HG02642 (cell line): ENCODE data around the gene UGP2.
"Not testable (repeated sequence)": the region's sequence is repeated elsewhere in the genome, so short reads cannot be mapped to it uniquely, and the experiment has no call there.

Source experiments
- ATAC-seq: cut with Tn5 transposase; IDR thresholded peaks from one replicate; pipeline ENCODE4 v1.9.1; 2021; ENCODE audit warnings: mild to moderate bottlenecking; ENCODE audit not compliant: unreplicated experiment, poor library complexity

The UGP2 gene

DNA sequence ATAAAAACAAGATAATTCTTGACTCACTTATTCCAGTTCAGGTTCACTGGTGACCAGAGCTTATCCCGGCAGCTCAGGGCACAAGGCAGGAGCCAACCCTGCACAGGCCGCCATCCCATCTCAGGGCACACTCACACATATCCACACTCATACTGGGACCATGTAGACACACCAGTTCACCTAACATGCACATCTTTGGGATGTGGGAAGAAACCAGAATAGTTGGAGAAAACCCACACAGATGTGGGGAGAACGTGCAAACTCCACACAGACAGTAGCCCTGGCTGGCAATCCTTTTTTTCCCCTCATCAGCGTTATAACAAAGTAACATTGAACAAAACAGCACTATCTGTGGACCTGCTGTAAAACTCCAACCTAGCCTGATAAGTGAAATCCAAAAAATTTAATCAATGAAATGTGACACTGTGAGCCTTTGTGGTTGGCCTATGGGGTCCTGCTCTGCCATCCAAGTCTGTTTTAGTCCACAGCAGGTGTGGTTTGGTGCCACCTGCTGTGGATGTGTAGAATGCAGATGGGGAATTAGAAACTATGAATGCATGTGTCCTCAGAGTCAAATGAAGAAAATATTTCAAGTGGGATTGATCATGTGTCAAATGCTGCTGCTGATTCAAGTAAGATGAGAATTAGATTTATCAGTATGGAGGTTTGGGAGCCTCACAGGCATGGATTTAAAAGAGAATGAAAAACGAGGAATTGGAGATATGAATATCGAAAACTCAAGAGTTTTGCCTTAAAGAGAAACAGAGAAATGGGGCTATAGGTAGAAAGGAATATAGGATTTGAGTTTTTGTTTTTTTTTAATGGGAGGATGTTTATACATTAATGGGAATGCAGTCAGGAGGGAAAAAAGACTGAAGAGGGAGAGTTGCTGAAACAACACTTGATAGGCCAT, 47.0 kb downstream of the UGP2 start:
- peak; percentile 75 for ATAC-seq

DNA sequence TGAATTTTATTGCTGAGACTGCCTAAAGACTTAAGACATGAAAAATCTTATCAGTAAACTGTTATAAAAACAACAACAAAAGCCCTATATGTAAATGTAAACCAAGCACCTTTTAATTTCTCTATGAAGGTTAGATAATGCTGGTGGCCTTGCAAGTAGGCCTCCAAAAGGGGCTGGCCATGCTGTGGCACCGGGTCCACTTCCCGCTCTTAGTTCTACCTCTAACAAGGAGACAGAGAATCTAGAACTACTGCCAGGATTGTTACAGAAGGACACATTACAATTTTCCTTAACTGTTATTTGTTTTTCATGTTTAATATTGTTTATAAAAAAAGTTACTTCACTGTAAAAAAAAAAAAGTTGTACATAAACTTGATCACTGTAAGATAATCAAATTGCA, 49.0 kb downstream of the UGP2 start:
- no peak for ATAC-seq

DNA sequence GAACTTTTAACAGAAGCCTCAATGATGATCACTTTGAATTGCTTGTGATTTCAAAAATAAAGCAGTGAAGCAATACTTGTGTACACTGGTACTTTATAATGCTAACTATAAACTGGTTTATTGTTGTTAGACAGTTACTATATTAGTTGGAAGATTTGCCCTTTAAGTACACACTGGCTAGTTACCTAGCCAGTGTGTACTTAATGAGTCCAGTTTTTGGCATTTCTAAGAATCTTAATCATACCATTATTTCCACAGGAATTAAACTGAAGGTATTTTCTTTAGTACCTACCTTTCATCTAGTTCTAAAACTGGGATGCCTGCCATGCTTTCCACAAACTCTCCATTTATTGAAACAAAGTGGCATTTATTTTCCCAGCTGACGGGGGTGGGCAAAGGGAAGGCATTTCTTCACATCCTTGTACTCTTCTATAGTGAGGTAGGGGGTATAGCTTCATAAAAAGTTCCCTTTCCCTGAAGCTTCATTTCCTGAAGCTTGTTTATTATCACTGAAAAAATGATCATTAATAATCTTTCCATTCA, 49.9 kb downstream of the UGP2 start:
- ATAC-seq, result no peak

DNA sequence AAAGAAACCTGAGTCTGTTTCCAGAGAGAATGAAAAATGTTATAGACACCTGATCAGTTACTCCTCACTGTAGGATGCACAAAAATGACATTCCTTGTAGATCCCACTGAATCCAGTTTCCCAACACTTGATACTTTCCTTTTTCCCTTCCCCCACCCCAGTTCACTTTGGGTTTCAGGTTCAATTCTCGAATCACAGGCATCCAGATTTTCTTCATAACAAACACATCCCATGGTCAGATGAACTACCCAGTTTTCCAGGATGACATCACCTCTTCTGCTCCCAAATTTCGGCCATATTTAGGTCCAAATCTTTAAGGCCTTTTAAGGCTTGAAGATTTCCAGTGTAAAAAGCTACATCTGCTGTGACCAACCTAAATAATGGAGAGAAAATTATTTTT, 51.5 kb downstream of the UGP2 start:
- no peak for ATAC-seq

DNA sequence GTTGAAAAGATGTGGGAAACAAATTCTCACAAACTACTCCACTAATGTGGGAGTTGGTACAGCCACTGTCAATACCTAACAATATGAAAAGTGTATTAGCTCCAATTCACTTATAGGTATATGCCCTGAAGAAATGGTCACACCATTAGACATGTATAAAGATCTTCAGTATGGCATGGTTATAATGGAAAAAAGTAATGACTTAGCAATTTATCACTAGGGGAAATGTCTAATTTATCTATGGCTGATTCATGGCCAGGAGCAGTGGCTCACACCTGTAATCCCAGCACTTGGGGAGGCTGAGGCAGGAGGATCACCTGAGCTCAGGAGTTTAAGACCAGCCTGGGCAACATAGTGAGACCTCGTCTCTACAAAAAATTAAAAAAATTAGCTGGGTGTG, 52.5 kb downstream of the UGP2 start:
- ATAC-seq, result no peak

DNA sequence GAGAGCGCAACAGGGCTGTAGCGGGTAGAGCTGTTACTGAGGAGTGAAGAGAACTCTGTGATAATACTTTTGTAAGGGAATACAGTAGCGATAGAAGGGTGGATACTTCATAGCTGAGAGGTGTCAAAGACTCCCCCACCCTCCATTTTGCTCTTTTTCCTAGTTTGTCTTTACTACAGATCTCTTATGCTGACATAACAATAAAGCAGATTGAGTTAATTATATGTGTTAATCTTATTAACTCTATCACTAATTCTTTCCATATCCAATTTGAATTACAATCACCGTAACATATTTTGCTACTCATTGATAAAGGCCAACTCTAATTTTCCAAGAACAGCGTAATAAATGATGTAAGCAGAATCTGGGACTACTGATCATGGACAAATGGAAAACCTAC, 57.1 kb downstream of the UGP2 start:
- ATAC-seq, result no peak

DNA sequence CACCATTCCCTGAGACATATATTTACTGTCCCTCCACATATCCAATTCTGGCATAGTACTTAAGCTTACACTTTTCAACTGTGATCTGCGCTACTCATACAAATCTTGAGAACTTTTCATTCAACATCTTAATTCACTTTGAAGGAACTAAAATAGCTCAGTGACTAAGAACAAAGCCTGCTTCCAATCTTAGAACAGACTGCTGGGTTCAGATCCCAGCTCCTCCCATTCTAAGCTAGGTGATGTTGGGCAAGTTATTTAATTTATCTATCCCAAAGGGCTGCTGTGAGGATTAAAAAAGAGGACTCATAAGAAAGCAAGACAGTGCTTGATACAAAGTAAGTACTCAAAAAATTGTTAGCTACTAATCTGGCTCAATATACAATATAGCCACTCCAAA, 57.9 kb downstream of the UGP2 start:
- no peak for ATAC-seq

DNA sequence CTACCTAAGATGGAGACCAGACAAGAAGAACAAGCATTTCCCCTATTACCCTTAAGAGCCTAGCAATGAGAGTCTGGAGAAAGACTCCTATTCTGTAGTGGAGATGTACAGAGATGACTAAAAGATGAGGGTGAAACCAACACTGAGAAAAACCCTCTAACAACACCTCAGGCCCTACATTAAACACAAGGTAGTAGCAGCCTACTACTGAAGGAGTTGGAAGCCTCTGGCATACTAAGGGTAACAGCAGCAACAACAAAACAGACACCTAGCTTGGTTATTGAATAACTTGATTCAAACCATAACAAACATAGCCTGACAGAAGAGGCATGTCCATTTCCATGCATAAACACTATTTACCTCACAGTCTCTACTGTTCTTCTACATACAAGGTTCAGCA, 60.5 kb downstream of the UGP2 start:
- ATAC-seq, result no peak

DNA sequence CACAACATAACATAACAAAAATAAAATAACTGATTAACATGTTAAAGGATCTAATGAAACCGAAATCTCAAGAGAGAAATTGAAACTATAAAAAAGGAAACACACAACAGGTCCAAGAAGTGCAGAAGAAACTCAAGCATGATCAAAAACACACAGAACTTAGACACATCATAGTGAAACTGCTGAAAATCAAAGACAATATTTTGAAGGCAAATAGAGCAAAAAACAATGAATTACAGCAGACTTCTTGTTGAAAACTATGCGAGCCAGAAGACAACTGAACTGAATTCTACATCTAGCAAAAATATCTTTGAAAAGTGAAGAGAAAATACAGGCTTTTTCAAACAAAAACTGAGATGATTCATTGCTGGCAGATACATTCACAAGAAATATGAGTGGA, 61.3 kb downstream of the UGP2 start:
- no peak for ATAC-seq

DNA sequence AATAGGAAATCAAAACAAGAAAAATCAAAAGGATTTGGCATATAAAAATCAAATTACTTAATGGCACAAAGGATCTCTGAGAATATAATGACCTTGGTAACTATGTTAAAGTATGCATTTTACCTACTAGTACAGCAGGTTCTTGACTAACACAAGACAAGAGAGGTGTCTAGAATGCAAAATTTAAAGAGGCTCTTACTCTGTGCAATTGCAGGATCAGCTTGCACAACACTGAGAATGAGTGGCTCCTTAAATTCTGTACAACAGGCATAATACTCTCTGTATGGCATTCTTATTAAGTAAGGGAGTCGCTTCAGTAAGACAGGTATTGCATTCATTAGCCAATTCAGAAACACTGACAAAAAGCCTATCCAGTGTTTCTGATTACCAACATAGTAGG, 72.6 kb downstream of the UGP2 start:
- ATAC-seq, result no peak

DNA sequence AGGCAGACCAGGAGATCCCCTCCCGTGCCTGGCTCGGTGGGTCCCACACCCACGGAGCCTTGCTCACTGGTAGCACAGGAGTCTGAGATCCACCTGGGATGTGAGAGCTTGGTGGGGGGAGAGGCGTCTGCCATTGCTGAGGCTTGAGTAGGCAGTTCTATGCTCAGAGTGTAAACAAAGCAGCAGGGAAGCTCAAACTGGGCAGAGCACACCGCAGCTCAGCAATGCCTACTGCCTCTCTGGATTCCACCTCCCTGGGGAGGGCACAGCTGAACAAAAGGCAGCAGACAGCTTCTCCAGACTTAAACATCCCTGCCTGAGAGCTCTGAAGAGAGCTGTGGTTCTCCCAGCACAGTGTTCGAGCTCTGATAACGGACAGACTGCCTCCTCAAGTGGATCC, 85.1 kb downstream of the UGP2 start:
- no peak for ATAC-seq

DNA sequence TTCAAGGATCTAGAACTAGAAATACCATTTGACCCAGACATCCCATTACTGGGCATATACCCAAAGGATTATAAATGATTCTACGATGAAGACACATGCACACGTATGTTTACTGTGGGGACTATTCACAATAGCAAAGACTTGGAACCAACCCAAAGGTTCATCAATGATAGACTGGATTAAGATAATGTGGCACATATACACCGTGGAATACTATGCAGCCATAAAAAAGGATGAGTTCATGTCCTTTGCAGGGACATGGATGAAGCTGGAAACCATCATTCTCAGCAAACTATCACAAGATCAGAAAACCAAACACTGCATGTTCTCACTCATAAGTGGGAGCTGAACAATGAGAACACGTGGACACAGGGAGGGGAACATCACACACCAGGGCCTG, 90.4 kb downstream of the UGP2 start:
- not testable (repeated sequence) for ATAC-seq
